Activated CD4-positive, alpha-beta T cell treated with anti-CD3 and anti-CD28 coated beads for 48 hours (primary cell): ENCODE data around the gene BSDC1.
"Not testable (repeated sequence)": the region's sequence is repeated elsewhere in the genome, so short reads cannot be mapped to it uniquely, and the experiment has no call there.

ENCODE experiments used
- DNase-seq: peaks from one replicate; pipeline ENCODE4 v3.0.0-alpha.2; 2020

BSDC1 gene

DNA sequence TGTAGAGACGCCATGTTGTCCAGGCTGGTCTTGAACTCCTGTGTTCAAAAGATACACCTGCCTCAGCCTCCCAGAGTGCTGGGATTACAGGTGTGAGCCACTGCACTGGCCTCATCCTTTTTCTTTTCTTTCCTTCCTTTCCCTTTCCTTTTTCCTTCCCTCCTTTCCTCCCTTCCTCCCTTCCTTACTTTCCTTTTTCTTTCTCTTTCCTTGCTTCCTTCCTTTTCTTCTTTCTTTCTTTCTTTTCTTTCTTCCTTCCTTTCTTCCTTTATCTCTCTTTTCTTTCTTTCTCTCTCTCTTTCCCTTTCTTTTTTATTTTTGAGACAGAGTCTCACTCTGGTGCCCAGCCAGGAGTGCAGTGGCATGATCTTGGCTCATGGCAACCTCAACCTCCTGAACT, 37.8 kb downstream of the BSDC1 start:
- no peak for DNase-seq

GRCh38 chr1:32355778-32356177, 38.5 kb downstream of the BSDC1 start:
- not testable (repeated sequence) for DNase-seq

DNA sequence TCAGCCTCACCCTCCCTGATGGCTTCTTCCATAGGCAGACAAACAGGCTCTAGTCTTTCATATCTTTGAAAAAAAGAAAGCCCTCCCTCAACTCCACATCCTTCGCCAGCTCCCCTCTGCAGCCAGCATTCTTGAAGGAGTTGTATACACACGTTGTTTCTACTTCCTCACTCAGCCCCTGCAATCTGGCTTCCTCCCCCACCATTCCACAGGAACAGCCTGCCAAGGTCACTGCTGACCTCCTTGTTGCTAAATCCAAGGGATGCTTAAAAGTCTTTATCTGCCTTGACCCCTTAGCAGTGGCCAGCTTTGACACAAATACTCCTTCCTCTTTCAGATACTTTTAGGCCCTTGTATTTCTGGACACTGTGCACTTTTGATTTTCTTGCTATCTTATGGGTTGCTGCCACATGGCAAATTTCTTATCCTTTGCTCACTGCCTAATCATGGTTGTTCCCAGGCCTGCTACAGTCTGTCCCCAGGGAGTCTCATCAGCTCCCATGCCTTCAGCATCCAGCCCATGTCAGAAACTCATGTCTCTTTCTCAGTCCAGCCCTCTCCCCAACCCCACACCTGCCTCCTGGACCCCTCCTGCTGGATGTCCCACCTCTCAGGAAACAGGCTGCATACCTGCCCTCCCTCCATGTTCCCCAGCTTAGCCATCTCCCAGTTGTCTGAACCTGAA, 40.2 kb downstream of the BSDC1 start:
- no peak for DNase-seq

- DNase-seq, result no peak
These were observed 40.8 kb downstream of the BSDC1 start for GRCh38 chr1:32353431-32353830.

DNA sequence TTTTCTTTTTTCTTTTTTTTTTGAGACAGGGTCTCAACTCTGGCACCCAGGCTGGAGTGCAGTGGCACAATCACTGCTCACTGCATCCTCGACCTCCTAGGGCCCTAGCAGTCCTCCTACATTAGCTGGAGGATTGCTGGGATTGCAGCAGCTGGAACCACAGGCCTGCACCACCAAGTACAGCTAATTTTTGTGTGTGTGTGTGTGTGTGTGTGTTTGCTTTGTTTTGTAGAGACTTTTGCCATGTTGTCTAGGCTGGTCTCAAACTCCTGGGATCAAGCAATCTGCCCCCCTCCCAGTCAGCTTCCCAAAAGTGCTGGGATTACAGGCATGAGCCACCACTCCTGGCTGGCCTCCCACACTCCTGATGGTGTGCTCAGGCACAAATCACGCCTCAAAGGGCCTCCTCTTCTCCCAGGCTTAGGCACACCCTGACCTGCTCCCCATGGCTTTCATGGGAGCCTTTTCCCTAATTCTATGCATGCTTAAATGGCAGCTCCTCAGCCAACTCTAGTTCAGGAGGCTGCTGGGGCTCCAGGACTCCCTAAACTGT, 41.3 kb downstream of the BSDC1 start:
- no peak for DNase-seq

DNA sequence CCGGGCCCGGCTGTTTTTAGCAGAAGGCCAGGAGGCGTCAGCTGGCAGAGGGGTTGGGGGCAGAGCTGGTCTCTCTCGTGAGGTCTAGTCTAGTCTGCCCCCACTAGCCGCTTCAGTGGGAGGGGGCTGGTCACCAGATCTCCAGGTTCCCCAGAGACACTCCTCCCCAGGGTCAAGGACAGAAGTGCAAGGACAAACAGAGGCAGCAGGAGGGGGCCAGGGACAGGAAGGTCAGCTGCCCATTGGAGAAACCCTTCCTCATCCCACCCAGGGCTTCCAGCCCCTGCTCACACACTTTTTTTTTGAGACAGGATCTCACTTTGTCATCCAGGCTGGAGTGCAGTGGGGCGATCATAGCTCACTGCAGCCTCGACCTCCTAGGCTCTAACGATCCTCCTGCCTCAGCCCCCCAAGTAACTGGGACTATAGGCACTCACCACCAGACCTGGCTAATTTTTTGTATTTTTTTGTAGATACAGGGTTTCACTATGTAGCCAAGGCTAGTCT, 41.9 kb downstream of the BSDC1 start:
- DNase-seq, result no peak

DNA sequence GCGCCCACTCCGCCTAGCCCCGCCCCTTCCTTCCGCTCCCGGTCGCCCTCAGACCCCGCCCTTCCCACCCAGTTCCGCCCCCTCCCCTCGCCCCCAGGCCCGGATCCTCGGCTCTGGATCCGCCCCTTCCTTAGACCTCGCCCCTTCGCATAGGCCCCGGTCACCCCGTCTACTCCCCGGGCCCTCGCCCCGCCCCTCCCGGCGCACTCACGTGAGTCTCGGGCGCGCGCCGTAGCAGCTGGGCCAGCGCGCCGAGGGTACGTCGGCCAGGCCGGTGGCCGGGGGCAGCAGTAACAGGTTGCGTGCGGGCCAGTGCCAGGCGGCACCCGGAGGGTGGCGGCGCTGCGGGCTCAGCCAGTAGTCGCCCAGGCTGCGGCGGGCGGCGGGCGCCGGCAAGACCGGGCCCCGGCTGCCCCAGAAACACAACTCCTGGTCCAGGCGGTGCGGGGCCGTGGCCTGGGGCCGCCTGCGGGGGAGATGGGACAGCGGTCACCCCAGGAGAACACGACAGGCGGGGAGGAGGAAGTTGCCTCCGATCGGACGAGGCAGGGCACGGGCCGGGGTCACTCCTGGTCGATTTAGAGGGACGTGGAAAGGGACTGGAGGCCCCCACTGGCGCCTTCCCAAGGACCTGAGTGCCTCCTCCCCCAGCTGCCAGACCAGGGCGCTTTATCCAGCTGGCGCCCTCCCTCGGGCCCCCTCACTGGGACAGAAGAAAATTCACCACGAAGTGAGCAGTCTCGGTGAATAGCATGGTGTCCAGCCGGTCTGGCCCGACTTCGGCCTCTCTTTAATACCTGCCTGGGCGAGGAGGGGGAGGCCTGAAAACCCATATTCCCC, 42.6 kb downstream of the BSDC1 start:
- DNase-seq, result peak; percentile 94

DNA sequence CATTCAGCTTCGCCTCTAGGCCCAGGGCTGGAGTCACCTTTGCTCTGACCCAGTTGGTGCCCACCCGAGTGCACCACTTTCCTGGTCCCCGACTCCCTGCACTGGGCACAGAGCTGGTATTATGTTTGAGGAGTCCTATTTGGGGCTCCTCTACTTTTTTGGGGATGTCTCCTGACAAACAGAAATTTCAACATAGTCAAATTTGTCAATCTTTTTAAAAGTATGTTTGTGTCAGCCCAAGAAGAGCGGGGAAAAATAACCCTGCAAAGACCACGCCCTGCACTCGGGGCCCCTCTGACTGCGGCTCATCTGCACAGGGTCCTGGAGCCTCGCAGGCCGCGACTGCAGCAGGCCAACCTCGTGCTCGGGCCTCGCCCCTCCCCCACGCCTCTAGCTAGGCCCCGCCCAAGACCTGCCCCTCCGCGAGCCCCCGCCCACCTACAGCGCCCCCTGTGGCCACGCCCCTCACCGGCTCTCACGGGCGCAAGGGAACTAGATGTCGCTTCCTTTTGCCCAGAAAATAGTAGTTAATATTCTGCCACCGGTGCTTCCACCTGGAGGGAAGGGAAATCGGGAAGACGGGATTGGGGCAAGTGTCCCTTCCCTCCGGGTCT, 43.3 kb downstream of the BSDC1 start:
- DNase-seq, result peak; percentile 88

GRCh38 chr1:32349211-32349708, 45.0 kb downstream of the BSDC1 start:
- no peak for DNase-seq

DNA sequence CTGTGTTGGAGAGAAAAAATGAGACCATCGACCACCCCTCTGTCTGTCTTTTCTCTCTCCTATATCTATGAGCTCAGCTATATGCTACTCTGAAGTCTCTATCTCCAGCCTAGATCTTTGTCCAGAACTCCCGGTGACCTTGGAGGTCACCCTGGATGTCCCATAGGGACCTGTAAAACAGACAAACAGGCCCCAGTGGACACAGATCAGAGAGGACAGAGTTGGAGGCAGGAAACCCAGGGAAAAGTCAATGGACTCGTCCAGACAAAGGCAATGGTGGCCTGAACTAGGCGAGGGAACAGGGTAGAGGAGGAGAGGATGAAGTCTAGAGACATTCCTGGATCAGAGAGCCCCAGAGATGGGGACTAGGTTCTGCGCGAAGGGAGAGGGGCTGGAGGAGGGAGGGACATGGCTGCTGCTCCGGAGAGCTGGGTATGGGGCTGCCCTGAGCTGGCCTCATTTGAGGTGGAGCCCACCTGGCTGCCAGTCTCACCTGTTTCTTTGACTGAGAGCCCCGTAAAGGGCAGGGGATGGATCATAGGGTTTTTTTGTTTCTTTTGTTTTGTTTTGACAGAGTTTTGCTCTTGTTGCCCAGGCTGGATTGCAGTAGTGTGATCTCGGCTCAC, 47.6 kb downstream of the BSDC1 start:
- DNase-seq, result no peak

DNA sequence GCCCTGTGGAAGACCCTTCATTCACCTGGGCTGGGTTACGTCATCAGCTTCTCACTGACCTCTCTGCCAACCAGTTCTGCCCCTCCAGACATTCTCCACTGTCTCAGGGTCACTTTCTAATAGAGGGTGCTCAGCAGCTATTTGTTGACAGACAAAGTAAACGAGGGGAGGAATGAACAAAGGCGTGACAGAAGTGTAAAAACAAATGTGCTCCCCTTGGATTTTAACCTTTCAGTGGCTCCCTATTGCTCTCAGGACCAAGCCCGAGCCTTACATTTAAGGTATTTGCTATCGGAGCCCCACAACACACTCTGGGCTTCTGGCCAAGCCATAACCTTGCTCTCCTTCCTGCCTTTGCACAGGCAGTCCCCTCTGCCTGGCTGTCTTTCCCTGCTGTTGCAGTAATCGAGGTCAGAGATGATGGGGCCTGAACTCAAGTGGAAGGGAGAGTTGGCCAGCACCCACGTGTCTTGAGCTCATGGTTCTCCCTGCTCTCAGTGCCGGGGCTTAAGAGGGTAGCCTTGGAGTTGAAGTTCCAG, 48.9 kb downstream of the BSDC1 start:
- no peak for DNase-seq

GRCh38 chr1:32342704-32343103, 51.5 kb downstream of the BSDC1 start:
- DNase-seq, result no peak

DNA sequence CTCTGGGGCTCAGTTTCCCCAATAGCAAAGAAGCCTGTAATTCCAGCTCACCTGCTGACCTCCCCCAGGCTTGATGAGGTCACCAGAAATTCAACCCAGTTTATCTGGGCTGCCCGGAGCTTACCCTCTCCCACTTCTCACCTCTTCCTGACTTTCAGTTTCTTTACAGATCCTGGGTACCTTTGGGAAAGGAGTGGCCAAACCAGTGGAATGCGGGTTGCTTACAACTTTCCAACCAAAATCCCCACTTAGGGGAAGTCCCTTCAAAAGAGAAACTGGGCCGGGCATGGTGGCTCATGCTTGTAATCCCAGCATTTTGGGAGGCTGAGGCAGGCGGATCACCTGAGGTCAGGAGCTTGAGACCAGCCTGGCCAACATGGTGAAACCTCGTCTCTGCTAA, 52.3 kb downstream of the BSDC1 start:
- no peak for DNase-seq

DNA sequence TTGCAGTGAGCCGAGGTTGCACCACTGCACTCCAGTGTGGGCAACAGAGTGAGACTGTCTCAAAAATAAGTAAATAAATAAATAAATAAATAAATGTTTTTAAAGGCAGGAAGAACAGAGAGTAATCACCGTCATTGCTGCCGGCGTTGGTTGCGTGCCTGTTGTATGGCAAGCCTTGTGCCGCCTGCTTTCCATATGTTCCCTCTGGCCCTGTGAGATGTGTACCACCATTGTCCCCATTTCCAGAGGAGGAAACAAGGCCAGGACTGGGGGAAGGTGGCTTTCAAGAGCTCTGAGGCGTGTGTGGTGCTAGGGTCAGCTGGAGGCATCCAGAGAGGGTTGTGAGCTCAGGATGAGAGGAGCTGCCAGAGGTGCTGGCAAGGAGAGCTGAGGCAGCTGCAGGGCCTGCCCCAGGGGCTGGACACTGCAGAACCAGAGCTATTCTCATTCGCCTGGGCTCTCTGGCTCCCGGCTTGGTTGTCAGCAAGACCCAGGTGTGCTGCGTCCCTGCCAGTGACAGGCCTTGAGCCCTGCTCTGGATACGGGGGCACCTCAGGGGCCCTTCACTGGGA, 53.0 kb downstream of the BSDC1 start:
- DNase-seq, result no peak

- peak; percentile 65 for DNase-seq
These were observed 54.8 kb downstream of the BSDC1 start for GRCh38 chr1:32339363-32339978.

DNA sequence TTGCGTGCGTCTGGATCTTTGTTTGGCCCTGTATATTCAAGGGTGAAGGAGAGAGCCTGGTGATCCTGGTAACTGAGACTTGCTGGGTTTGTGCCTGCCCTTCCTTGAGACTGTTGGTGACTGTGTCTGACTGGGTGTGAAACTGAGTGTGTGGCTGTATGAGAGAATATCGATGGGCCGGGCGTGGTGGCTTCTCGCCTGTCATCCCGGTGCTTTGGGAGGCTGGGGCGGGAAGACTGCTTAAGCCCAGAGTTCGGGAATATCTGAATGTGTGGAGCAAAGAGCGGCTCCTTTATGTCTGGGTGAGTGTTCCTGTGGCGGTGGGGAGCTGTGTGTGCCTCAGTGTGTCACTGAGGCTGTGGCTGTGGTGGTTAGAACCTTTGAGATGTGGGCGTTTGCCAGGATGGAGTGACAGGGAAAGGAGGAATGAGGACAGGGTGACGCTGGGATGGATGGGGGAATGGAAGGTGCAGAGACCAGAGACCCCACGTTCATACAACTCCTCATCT, 55.5 kb downstream of the BSDC1 start:
- no peak for DNase-seq

DNA sequence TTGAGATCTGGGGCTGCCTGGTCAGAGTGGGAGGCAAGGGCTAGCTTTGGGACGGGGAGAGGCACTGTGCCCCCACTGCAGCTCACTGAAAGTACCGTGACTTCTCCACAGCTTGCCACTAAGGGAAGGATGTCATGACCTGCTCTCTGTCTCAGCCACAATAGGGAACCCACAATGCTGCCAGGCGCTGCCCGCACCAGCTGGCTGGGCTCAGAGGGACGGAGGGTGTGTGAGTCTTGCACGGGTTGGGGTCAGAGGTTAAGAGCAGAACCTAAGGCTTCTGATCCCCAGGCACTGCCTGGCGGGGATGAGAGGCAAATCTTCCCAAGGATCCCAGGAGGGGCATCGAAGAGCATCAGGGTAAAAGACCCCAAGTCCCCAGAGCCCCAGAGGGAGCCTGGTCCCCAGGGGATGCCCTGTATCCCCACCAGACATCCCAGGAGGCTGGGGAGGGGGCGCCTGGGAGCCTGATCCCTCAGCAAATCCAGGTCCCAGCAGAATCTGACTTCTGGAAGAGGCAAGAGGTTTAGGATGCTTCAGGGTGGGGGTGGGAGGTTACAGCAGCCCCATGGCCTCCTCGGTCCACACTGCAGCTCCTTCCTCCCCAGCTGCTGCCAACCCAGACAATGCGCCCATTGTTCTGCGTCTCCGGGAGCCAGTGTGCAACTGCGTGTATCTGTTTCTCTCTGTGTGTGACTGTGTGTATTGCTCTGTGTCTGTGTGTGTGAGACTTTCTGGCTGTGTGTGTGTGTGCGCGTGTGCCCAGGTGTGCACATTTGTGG, 56.2 kb downstream of the BSDC1 start:
- no peak for DNase-seq

DNA sequence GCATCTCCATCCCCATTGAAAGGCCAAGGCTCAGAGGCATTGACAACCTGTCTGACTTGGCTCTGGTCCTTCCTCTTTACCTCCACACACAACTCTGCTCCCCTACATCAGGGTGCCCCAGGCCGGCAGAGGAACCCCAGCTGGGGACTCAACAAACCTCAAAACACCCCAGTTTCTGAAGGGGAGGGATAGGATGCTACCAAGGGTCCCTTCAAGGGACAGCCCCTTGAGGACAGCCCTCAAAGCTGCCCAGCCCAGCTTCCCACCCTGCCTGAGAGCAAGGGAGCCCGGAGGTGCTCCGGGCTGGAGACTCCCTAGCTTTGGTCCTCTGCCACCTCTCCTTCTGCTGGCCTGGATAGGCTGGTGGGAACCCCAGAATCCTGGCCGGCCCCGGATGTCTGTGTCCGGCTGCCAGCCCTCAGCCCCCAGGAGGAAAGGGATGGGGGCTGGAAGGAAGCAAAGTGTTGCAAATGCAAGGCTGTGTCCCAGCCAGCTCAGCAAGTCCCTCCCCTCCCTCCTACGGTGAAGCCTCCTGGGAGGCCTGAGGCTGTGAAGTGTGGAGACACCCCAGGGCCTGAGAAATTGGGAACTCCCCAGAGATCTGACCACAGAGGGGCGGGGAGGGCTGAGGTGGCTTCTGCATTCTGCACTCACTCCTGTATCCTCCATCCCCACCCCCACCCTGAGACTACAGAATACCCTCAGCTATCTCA, 57.1 kb downstream of the BSDC1 start:
- DNase-seq, result peak; percentile 68

DNA sequence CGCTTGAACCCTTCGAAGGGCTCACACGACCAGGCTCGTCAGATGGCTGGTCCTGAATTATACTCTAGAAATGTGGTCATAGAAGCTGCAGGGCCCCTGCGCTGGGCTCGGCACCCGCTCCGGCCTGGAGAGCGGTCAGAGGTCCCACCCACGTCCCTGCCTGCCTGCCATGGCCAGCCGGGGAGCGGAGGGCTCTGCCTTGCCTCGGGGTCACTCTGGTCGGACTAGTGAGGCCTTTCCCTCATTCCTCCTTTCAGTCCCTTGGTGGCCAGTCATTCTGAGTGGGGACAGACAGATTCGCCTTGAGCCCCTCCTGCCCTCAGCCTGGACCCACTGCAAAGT, 57.7 kb downstream of the BSDC1 start:
- no peak for DNase-seq
